Measurements from ENCODE around the gene B4GALT4.
"Not testable (repeated sequence)": the region's sequence is repeated elsewhere in the genome, so short reads cannot be mapped to it uniquely, and the experiment has no call there.

B4GALT4 gene, protein sequence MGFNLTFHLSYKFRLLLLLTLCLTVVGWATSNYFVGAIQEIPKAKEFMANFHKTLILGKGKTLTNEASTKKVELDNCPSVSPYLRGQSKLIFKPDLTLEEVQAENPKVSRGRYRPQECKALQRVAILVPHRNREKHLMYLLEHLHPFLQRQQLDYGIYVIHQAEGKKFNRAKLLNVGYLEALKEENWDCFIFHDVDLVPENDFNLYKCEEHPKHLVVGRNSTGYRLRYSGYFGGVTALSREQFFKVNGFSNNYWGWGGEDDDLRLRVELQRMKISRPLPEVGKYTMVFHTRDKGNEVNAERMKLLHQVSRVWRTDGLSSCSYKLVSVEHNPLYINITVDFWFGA

DNA sequence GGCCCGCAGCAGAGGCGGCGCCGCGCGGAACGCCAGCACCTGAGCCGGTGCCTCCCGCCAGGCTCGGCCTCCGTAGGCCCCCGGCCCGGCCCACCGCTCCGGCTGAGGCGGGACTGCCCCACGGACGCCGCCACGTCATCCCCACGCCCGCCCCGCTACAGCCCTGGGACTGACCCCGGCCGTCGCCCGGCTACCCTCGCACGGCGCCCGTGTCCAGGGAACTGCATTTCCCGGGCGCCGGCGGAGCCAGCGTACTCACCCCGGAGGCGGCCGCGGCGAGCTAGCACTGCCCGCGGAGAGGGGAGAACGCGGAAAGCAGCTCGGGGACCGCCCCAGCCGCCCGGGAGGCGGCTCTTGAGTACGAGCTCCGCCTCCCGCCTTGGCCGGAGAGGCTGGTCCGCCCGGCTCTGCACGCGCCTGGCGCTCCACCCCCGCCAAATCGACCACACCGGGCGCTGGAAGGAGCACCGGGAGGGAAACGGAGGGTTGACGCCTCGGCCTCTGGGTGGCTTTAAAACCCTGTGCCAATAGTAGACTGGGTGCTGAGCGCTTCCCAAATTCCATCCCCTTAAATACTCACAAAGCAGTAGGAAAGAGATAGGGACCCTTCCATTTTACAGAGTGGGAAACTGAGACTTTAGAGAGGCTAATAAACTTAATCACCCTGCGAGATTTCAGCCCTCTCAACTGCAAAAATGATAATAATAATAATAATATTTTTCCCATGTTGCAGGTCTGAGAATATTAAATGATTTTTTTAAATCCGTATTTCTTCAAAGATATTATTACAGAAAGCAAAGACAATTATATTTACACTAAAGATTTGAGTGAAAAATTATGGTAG lies at the start of gene B4GALT4:
TSS of gene B4GALT4 (minus strand) at position 288 of the 844 bp plus-strand sequence. CDS start 10,779 bp downstream, outside the sequence.
- peak; percentile 91 for DNase-seq

DNA sequence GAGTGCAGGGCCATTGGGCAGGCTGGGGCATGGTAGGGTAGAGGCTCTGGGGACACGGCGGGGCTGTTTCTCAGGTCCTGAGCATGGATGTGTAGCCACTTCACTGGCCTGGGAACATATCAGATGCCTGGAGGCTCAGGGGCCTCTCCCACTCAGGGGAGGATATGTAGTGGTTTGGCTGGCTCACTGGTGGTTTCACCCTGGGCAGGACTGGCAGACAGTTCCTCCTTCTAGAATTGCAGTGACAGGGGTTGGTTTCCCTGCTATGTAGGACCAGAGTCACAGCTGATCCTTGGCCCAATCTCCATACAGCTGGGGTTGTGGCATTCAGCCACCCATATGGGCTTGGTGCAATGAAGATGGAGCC lies 48.7 kb upstream of the B4GALT4 start:
- DNase-seq = no peak

DNA sequence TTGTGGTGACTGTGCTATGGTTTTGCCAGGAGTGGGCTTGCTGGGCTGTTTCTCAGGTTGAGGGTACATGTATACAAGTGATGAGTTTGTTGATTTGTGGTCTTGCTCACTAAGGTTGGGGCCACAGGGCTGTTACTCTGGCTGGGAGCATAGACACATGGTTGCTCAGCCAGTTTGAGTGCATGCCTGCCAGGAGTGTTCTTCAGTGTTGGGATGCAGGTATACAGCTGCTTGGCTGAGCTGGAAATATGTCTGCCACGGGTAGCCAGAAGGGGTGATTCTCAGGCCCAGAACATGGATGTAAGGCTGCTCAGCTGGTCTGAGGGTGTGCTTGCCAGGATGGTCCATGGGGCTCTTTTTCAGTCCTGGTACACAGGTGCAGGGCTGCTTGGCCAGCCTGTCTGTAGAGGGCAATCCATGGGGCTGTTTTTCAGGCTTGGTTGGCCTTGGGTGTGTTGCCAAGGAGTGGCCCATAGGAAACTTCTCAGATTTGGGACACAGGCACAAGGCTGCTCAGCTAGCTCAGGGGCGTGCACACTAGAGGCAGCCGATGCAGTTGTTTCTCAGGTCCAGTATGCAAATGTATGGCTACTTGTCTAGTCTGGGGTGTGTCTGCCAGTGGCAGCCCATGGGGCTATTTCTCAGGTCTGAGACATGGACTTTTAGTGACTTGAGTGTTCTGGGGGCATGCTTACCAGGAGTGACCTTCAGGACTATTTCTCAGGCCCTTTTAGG lies 48.2 kb upstream of the B4GALT4 start:
- DNase-seq = no peak

DNA sequence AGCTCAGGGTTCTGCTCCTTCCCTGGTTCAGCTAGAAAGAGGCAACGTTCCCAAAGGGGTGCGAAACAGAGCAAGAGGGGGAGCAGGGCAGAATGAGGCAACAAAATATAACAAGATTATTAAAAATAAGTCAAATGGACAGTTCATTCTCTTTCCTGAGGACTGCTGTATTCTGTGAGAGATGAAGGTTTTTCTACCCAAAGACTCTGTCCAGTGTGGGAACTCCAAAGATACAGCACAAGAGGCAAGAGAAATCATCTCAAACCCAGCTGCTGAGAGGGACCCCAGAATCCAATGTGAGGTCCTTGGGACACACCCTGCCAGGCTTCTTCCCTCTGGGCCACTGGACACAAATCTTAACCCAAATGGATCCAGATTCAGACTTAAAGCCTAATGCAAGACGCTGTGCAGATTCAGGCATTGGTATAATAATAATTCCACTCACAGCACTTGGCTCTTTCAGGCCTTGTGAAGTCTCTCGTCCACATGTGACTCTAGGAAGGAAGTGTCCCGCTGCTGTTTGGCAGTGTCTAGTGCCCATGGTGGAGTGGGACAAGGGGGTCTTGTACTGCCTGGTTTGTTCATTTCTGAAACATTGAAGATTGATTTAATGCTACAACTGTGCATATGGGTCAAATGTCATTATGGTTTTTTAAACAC lies 39.0 kb upstream of the B4GALT4 start:
- DNase-seq = no peak

DNA sequence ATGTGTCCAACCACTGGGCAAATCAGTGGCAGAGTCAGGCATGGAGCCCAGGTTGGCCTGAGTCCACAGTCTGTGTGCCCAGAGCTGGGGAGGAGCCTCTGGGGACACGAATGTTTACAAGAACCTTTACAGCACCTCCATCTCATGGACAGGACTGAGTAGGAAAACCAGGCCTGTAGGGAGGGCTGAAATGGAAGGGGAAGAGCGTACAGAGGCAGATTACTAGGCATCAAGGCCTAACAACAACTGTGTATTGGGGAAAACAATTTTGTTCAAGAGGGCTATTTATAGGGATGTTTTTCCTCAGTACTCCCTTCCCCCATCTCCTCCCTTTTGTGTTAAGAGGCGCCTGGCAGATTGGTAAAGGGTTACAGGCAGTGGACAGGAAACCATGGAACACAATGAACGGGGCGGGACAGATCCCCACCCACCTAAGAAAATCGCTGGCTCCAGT lies 38.5 kb upstream of the B4GALT4 start:
- no peak for DNase-seq

DNA sequence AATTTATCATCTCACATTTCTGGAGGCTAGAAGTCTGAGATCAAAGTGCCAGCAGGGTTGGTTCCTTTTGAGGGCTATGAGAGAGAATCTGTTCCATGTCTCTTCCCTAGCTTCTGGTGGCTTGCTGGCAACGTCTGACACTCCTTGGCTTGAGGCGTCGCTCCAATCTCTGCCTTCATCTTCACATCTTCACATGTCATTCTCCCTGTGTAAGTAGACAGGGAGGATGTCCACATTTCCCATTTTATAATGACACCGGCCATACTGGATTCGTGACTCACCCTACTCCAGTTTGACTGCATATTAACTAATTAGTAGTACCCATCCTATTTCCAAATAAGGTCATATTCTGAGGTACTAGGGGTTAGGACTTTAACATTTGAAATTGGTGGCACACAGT lies 36.0 kb upstream of the B4GALT4 start:
- DNase-seq = no peak

DNA sequence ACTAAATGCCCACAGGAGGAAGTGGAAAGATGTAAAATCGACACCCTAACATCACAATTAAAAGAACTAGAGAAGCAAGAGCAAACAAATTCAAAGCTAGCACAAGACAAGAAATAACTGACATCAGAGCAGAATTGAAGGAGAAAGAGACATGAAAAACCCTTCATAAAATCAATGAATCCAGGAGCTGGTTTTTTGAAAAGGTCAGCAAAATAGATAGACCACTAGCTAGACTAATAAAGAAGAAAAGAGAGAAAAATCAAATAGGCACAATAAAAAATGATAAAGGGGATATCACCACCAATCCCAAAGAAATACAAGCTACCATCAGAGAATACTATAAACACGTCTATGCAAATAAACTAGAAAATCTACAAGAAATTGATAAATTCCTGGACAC lies 29.5 kb upstream of the B4GALT4 start:
- not testable (repeated sequence) for DNase-seq

DNA sequence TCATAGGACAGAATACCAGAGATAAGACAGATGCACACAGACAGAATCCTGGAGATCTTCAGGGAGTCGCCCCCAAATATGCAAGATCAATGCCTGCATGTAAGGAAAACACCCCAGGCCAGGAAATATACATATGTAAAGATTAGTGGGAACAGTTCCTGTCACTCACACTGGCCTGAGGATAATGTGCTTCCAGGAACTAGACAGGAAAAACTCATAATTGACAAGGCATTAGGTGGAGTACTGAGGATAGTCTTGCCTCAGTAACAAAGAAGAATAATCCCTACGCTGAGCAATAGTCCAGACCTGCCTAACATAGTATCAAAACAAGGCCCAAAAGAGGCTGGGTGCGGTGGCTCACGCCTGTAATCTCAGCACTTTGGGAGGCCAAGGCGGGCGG lies 20.4 kb upstream of the B4GALT4 start:
- DNase-seq = no peak

DNA sequence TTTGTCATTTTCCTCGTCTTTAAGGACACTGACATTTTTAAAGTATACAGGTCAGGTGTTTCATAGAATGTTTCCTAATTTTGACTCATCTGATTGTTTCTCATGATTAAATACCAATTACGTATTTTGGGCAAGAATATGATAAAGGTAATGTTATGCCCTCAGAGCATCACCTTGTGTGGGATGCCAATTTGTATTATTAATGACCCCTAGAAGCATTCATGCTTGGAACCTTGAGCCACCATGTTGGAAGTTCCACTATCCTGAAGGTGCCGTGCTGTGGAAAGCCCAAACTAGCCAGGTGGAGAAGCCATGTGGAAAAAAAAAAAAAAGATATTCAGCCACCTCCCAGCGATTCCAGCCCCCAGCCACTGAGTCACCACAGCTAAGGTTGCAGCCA lies 19.1 kb upstream of the B4GALT4 start:
- DNase-seq = no peak

DNA sequence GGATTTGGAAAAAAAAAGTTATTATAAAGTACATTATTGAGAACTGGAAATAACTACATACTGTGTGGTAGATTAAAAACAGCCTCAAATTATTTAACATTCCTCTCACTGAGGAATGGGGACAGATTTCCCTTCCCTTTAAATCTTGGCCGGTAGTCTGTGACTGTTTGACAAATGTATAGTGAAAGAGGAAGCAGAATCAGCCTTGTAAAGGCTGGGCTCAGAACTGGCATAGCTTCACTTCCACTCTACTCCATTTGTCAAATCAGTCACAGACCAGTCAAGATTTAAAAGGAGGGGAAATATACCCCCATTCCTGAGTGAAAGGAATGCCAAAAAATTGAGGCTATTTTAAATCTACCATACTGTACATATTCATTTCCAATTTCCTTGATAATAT lies 18.2 kb upstream of the B4GALT4 start:
- DNase-seq = no peak

DNA sequence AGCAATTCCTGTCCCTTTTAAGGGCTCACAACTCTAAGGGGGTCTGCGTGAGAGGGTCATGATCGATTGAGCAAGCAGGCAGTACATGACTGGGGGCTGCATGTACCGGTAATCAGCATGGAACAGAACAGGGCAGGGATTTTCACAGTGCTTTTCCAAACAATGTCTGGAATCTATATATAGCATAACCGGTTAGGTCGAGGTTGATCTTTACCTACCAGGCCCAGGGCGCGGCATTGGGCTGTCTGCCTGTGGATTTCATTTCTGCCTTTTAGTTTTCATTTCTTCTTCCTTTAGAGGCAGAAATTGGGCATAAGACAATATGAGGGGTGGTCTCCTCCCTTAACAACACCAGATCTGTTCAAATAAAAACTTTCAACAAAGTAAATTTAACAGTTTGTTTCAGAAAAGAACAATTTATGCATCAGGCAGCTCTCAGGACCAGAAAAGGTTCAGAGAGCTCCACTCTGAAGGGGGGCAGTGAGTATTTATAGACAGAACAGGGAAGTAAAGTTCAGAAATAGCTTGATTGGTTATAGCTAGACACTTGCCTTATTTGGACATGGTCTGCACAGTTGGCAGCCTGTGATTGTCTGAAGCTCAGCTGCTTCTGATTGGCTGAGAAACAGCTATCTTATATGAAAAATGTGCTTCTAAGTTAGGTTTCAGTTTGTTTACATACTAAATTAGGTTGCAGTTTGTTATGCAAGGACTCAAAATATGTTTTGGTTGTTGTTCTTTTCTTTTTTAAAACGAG lies 17.2 kb upstream of the B4GALT4 start:
- DNase-seq = no peak

DNA sequence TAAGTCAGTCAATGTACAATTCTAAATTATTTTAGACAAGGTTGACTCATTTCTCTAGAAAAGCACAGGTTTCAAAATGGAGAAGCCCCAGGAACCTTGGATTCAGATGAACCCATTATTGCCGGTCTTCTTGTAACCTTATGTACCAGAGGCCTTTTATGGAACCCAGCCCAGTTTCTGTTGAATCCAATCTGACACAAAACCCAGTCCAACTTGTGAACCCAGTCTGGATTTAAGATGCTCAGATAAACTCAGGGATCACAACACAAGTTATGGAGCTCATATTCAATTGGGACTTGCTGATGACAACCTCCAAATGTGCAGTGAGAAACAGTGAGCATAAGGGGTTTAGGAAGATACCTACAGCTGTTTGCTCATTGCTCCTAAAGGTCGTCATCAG lies 16.4 kb upstream of the B4GALT4 start:
- no peak for DNase-seq

DNA sequence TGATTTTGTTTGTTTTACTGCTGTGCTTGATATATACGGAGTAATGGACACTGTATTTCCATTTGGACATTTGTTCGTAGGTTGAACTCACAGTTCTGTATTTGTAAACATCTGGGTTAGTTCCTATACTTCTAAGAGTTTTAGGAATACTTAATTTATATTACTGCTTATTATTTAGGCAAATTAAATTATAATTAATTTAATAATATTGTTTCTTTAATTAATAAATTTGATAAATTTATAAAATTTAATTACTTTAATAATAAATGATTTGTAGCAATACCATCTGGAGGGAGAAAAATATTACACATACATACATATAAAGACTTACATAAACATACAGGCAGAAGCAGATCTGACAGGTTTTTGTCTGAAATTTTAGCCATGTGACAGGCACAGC lies 14.5 kb upstream of the B4GALT4 start:
- DNase-seq = no peak

DNA sequence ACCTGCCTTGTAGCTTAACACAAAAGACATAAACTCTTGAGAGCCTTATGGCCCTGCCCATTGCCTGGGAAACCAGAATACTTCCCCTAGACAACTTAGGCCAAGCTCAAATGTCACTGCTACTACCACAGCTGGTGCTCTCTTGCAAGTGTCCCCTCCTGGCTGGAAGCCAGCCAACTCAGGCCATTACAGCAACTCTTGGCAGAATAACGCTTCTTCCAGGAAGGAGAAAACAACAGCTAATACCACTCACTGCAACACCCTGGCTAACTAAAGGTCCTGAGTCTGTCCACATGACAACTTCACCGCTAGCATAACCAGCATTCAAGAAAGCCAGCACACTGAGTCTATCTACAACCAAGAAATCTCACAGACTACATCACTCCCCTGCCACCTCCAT lies 5.1 kb upstream of the B4GALT4 start:
- peak; percentile 53 for DNase-seq

DNA sequence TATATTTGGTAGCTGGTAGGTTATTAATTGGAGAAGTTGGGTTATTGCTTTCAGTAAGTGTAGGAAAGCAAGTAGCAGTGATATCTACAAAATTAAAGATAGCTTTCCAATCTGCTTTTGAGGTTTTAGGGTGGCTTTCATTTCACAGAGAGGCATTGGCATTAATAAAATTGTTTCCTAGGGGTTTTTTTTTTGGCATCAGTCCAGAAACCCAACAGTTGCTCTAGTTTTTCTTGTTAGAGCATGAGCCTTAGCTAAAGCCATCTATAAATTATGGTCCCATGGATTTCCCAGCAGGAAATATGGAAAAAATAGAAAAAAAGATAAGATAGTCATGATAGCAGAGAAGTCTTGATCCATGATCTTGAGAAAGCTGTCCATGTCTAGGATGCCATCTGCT lies 3.0 kb upstream of the B4GALT4 start:
- no peak for DNase-seq

DNA sequence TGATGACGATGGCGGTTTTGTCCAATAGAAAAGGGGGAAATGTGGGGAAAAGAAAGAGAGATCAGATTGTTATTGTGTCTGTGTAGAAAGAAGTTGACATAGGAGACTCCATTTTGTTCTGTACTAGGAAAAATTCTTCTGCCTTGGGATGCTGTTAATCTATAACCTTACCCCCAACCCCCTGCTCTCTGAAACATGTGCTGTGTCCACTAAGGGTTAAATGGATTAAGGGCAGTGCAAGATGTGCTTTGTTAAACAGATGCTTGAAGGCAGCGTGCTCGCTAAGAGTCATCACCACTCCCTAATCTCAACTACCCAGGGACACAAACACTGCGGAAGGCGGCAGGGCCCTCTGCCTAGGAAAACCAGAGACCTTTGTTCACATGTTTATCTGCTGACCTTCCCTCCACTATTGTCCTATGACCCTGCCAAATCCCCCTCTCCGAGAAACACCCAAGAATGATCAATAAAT lies 2.4 kb upstream of the B4GALT4 start:
- not testable (repeated sequence) for DNase-seq

DNA sequence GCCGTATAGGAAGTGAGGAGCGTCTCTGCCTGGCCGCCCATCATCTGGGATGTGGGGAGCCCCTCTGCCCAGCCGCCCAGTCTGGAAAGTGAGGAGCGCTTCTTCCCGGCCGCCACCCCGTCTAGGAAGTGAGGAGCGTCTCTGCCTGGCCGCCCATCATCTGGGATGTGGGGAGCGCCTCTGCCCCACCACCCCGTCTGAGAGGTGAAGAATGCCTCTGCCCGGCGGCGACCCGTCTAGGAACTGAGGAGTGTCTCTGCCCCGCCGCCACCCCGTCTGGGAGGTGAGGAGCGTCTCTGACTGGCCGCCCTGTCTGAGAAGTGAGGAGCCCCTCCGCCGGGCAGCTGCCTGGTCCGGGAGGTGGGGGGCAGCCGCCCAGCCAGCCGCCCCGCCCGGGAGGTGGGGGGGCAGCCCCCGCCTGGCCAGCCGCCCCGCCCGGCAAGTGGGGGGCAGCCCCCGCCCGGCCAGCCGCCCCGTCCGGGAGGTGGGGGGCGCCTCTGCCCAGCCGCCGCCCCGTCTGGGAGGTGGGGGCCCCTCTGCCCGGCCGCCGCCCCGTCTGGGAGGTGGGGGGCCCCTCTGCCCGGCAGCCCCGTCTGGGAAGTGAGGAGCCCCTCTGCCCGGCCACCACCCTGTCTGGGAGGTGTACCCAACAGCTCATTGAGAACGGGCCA lies 1.8 kb upstream of the B4GALT4 start:
- DNase-seq = not testable (repeated sequence)

DNA sequence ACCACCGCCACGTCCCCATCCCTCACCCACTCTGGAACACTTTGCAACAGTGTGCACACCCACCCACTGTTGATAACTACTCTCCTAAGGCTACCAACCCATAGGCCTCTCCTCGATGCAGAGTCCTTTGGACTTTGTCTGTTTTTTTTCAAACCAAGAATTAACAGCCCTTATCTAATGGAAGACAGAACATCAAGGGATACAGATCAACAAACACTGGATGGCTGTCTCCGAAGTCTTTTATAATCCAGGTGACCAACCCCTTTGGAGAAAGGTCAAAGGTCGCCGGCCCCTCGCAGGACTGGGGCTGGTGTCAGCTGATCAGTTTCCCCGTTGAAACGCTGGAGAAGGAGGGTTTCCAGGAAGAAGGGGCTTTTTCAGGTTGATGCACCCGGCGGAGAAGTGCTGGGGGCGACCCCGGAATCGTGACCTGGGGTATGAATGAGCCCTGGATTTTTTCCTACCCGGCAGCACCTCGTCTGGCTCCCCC lies 532 bp downstream of the B4GALT4 start:
- peak; percentile 35 for DNase-seq

DNA sequence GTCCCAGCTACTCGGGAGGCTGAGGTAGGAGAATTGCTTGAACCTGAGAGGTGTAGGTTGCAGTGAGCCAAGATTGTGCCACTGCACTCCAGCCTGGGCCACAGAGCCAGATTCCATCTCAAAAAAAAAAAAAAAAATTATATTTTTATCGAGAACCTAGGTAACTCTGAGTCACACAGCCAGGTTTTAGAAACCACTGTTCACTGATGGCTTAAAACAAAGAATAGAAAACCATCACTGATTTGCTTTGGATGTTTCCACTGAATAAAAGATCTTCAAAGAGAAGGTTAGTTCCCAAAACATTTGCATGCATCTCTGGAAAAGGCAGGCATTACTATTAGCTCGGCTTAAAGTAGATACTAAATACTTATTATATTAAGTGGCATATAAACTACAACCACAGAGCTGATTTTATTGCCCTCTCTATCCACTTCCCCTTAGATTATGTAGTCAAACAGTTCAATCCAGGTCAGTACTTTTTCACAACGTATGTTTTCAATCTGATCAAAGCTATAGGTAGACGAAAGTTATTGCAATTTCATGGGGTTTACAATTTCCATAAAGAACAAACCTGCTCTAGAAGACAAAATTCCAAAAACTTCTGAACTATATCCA lies 1.4 kb downstream of the B4GALT4 start:
- DNase-seq = no peak

DNA sequence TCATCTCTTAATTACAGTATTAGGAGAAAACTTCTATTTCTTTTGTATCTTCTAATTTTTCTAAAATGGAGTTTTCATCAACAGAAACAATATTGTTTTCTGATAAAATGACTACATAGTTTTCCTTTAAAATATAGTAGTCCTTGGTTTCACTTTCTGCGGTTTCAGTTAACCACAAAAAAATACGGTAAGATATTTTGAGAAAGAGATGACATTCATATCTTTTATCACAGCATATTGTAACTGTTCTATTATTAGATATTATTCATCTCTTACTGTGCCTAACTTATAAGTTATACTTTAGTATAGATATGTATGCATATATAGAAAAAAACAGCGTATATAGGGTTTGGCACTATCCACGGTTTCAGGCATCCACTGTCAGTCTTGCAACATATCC lies 2.3 kb downstream of the B4GALT4 start:
- DNase-seq = no peak

DNA sequence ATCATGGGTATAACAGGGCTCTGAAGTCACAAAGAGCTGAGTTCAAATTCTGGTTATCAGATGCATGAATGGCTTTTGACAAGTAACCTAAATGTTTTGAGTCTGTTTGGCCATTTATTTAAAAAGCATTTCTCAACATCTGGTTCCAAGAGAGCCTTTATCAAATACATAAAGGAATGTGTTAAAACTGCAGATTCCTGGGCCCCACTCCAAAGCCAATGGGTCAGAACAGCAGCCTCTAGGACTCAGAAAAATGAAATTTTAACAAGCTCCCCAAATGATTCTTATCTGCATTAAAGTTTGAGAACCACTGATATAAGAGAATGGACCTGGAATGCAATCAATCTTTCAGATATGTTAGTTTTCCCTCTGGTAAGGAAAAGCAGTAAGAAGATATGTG lies 3.4 kb downstream of the B4GALT4 start:
- DNase-seq = no peak
